A172 (cell line): ENCODE measurements around the gene FGF8. TPM values are rescaled to one million over a fixed set of nuclear protein-coding genes. Genes with fewer than 3 reads are reported as not detected.

Source experiments
- DNase-seq: peaks from one replicate; pipeline ENCODE4 v3.0.0-alpha.2; 2015; ENCODE audit warnings: low spot score
- total RNA-seq: library from RNA; depleted of rRNA; stranded (reverse); fragments of >200 nt; shearing (Covaris generic); gene quantifications from 2 replicates; pipeline ENCODE4 v1.2.3, GENCODE V29; 2014

The FGF8 gene
- total RNA-seq, 1 experiment from 2014 or later: not detected

GRCh38 chr10:101781984-101782810 is 6.3 kb upstream of the FGF8 start:
- no peak for DNase-seq

DNA sequence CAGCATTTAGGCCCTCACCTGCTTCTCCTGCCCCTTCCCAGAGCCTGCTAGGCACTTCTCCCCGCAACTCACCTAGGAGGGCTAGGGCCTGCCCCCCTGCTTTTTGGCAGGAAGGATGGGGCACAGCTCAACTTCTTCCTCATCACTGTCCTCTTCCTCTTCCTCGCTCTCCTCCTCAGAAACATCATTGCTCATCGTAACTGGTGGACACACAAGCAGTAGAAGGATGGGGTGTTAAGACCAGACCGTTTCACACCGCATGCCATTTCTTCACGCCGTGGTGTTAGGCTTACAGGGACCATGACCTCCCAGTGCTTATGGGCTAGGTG is 5.7 kb upstream of the FGF8 start:
- no peak for DNase-seq

- peak; percentile 48 for DNase-seq
These were observed 5.1 kb upstream of the FGF8 start for GRCh38 chr10:101780818-101781654.

GRCh38 chr10:101780187-101780817 is 4.4 kb upstream of the FGF8 start:
- DNase-seq: no peak

DNA sequence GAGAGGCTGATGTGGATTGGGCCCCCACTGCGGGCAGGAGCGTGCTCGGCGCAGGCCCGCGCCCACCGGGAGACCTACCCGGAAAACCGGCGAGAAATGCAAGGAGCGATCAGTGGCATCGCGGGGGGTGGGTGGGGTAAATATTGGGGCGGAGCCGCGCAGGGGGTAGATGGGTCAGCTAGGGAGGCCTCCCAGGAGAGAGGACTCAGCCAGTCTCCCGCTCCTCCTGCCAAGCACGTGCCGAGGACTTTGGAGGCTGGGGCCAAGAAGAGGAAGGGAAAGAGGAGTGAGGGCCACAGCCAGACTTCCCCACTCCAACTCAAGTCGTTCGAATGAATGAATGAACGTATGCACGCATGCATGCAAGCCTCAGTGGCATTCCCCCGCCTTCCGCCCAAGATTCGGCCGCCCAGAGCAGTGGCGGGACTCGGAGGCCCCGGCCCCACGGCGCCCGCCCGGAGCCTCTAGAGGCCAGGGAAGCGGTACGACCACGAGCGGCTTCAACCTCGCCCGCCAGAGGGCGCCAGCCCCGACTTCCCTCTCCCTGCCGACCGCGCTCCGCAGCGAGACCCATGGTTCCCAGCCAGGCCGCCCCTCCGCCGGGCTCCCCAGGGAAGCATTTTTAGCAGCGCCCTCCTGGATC is 3.8 kb upstream of the FGF8 start:
- no peak for DNase-seq

- no peak for DNase-seq
These were observed 3.0 kb upstream of the FGF8 start for GRCh38 chr10:101778781-101779543.

DNA sequence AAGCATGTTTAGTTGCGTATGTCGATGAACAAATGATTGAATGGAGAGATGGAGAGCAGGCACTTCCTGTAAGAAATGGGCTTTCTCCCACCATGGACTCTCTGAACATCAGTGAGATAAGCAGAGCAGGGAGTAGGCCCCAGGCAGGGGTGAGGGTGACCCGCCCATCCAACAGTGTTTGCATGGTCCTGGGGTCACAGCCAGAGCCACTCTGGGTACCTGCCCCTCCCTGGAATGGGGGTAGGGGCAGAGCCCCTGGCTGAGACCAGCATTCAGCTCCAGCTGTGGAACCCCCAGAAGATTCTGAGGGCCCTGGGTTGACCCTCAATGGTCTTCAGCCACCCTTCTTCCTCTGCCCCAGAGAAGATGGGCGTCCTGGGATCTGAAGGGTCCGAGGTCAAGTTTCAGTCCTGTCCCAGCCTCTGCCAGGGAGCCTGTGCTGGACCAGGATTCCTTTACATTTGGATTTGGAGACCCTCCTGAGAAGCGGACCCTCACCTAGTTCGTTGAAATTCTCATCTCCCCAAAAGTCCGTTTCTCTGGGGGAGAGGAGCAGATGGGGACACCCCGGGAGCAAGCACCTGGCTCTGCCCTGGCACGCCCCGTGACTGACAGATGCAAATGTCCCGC is 2.4 kb upstream of the FGF8 start:
- no peak for DNase-seq

DNA sequence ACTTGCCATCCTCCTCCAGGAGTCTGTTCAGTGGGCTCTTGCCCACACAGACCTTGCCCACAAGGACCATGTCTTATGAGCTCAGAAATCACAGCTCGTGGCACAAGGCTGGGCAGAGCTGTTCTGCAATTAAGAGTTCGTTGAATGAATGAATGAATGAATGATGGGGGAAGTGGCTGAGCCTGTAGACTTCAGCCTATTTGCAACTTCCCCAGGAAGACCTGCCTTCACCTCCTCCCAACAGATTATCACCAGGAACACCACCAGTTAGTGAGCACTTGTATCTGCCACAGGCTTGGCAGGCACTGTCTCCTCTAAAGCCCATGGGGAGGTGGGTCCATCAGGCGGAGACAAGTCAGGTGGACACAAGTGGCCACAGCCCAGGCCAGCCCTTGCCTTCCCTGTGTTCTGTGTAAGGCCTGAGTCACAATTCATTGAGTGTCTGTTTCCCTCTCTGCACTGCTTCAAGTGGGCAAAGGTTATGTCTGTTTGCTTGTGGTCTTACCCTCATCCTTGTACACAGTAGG is 1.8 kb upstream of the FGF8 start:
- DNase-seq: peak; percentile 11

DNA sequence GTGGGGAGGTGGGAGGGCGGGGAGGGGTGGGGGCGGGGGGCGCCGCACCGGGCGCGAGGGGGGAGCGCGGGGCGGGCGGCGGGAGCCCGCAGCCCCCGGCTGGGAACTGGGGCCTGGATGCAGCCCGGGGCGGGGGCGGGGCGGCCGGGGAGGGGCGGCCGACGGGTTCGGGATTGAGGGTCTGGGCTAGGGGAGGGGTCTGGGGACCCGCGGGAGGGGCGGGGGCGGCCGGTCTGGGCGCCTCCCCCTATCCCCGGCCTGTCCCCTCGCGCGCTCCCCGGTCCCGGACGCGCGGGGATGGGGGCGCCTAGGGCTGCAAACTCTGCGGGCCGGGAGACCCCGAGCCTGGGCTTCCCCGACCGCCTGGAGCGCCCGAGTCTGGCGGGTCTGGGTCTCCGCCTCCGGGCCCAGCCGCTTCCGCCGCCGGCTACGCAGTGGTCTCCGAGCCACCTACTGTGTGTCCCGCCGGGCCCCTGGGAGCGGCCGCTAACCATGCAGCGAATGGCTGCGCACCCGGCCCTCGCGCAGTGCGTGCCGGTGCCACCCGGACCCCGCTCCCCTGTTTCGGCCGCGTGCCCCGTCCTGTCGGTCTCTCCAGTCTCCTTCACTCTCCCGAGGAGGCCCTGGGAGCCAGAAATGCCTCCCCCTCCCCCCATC is 375 bp upstream of the FGF8 start:
- DNase-seq: no peak

DNA sequence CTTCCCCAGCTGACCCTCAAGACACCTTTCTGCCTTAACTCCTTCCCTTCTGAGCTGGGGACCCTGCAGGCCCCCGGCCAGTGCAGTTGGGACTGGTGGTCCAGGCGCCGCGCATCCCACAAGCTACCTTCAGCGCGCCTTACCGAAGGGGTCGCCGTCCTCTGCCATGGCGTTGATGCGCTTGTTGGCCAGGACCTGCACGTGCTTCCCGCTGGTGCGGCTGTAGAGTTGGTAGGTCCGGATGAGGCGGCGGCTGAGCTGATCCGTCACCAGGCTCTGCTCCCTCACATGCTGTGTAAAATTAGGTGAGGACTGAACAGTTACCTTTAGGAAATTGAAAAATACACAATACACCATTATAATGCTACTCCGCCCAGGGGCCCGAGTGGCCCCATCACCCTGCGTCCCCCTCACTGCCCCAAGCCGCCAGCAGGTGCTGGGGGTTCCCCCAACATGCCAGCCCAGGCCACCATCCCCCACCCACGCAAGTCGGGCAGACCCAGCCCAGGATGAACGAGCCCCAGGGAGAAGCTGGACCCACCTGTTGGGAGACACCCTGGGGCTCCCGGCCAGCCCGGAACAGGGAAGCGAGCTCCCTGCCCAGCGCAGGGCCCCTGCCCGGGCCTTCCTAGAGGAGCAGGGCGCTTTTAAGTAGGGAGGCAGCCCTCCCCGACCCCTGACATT is 1.2 kb downstream of the FGF8 start:
- no peak for DNase-seq

DNA sequence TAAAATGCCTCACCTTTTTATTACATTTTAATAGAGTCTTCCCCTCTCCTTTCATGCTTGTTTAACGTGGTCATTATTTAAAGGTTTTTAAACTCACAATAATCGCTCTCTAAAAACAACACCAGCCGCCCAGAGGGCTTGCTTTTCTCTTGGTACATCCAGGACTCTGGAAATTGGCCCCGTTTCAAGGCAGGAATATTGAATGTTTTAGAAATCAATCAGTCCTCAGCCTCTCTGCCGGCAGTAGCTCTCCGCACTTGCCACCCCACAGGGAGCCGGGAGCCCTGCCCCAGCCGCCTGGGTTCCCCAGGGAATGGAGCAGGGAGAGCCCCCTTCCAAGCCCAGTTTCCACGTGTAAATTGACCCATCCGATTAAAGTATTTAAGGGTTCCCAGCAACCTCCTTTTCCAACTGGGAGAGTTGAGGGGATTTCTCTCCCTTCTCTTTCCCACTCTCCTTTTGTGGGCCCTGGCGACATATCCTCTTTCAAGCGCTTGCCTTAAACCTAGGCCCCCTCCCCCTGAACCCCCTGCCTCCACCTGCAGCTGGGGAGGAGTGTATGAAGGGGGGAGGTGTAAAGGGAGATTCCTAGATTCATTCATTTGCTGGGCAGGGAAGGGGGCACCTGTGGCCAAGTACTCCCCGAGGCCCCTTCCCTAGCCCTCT is 1.9 kb downstream of the FGF8 start:
- no peak for DNase-seq

DNA sequence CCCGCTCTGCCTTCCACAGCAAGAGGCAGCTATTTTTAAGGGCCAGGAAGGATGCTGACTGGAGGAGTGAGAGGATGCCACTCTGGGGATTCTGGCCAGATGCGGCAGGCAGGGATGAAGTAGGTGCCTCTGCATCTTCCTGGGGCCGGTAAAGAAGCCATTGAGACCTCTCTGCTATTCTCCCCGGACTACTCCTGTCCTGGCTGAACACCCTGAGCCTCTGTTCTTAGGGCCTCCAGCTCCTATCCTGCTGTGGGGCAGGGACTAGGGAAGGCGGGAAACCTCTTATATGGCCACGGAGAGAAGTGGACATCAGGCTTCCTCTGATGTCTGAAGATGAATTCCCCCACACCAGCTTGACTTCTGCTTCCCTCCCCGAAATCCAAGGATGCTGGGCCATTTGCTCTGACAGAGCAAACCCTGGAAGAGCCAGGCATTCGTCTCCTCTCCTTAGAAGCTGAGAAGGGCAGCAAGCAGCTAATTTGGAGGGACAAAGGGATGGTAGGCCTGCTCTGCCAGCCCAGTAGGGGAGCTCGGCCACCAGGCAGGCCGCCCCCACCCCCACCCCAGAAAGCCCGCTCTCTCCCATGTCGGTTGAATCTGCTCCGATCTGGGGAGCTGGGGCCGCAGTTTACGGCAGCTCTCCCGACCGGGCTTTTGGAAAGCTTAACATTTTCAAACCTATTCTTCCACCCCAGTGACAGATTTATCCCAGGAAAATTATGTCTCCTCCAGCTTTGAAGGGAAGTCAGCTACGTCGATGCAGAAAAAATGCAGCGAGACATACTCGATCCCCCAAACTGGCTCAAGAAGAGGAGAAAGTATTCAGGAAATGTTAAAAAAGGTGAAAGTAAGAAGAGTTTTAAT is 2.8 kb downstream of the FGF8 start:
- no peak for DNase-seq

- DNase-seq: no peak
These were observed 3.7 kb downstream of the FGF8 start for GRCh38 chr10:101772017-101772894.

GRCh38 chr10:101771380-101771779 is 4.5 kb downstream of the FGF8 start:
- DNase-seq: no peak

- DNase-seq: no peak
These were observed 5.3 kb downstream of the FGF8 start for GRCh38 chr10:101770331-101771215.
